CD4-positive, alpha-beta memory T cell (primary cell): Measurements from ENCODE around the gene GADD45A. TPM values are rescaled to one million over a fixed set of nuclear protein-coding genes. Genes with fewer than 3 reads are reported as not detected.
"Not testable (repeated sequence)": the region's sequence is repeated elsewhere in the genome, so short reads cannot be mapped to it uniquely, and the experiment has no call there.

ENCODE experiments used
- CTCF ChIA-PET: fragments of 350-600 bp; sonication (Branson Sonifier 250); formaldehyde crosslinking; loops from one replicate; lab custom pipeline; 2021; ENCODE audit warnings: inconsistent platforms; ENCODE audit not compliant: partially characterized antibody; lab: Charles Lee
- POLR2A ChIA-PET: fragments of 350-600 bp; sonication (Branson Sonifier 250); formaldehyde crosslinking; loops from one replicate; lab custom pipeline; 2021; ENCODE audit not compliant: partially characterized antibody; lab: Charles Lee
- DNase-seq, 5 donors: peaks; one replicate each; pipeline versions ENCODE4 v3.0.0 to v3.0.0-alpha.2; 2020 to 2022; ENCODE audit warnings: mixed read lengths in 1 of 5
- H3K27ac ChIP-seq: one replicate; pipeline ENCODE4 v1.7.0; 2013; ENCODE audit warnings: low read depth, low read length
- H3K27me3 ChIP-seq: 2 replicates; pipeline ENCODE4 v1.7.0; 2013; ENCODE audit warnings: mild to moderate bottlenecking, low read length, moderate library complexity; ENCODE audit not compliant: insufficient read depth
- H3K36me3 ChIP-seq: 2 replicates; pipeline ENCODE4 v1.7.0; 2013; ENCODE audit warnings: mild to moderate bottlenecking, low read length, moderate library complexity; ENCODE audit not compliant: insufficient read depth
- H3K4me1 ChIP-seq: 2 replicates; pipeline ENCODE4 v1.7.0; 2013; ENCODE audit warnings: mild to moderate bottlenecking, low read length, moderate library complexity; ENCODE audit not compliant: insufficient read depth
- H3K4me3 ChIP-seq, 2 donors: one replicate each; pipeline ENCODE4 v1.7.0; 2013; ENCODE audit warnings: low read length in 2 of 2, mild to moderate bottlenecking in 1 of 2
- H3K9me3 ChIP-seq, 2 donors: one replicate each; pipeline ENCODE4 v1.7.0; 2013; ENCODE audit warnings: low read length in 2 of 2, control low read depth in 1 of 2; ENCODE audit not compliant: control insufficient read depth in 1 of 2
- H3K27ac Mint-ChIP-seq, 7 donors: one replicate each; pipeline ENCODE4 v1.8.0; 2020 to 2021; ENCODE audit warnings: mixed read lengths in 7 of 7, mild to moderate bottlenecking in 6 of 7, inconsistent platforms in 3 of 7, moderate library complexity in 3 of 7
- H3K27me3 Mint-ChIP-seq, 2 donors: one replicate each; pipeline ENCODE4 v1.8.0; 2020 to 2021; ENCODE audit warnings: mixed read lengths in 2 of 2
- H3K36me3 Mint-ChIP-seq, 2 donors: one replicate each; pipeline ENCODE4 v1.8.0; 2020 to 2021; ENCODE audit warnings: mixed read lengths in 2 of 2, inconsistent platforms in 1 of 2, mild to moderate bottlenecking in 1 of 2
- H3K4me1 Mint-ChIP-seq, 4 donors: one replicate each; pipeline ENCODE4 v1.8.0; 2020 to 2021; ENCODE audit warnings: mixed read lengths in 4 of 4, mild to moderate bottlenecking in 1 of 4
- H3K4me3 Mint-ChIP-seq, 8 donors: one replicate each; pipeline ENCODE4 v1.8.0; 2020 to 2021; ENCODE audit warnings: mixed read lengths in 8 of 8, mild to moderate bottlenecking in 7 of 8, moderate library complexity in 6 of 8, inconsistent platforms in 3 of 8
- H3K9me3 Mint-ChIP-seq, 8 donors: one replicate each; pipeline ENCODE4 v1.8.0; 2020 to 2021; ENCODE audit warnings: mixed read lengths in 8 of 8, mild to moderate bottlenecking in 5 of 8, inconsistent platforms in 3 of 8, moderate library complexity in 1 of 8
- intact Hi-C: fragments of 100-400 bp; cut with micrococcal nuclease; formaldehyde crosslinking; loops from one replicate; pipeline ENCODE4 v1.15.1; 2023
- polyA plus RNA-seq, 2 donors: library from polyadenylated mRNA; unstranded; fragments of 300-500 nt; fragmentation: Illumina TruSeq; gene quantifications; one replicate each; pipeline ENCODE4 v1.2.3, GENCODE V29; 2021
- total RNA-seq, 2 experiments: library from RNA; stranded (reverse); gene quantifications; one replicate each; pipeline ENCODE4 v1.2.3, GENCODE V29; 2021

Gene GADD45A
- total and polyA plus RNA-seq, 4 experiments from 2014 or later = 6.4 to 26.8 (median 23.3) TPM

- Mint-ChIP-seq H3K9me3 (no peaks in the 10 kb centered on the region), H3K36me3 (no peaks in the 10 kb centered on the region), H3K4me1 (no peaks in the 10 kb centered on the region), H3K27me3 (peaks cover 0 to 1% of the 10 kb centered on the region in 2 donors), H3K4me3 (no peak overlapping the region), H3K27ac (no peak overlapping the region)
- intact Hi-C loops = no loop called here
- CTCF ChIA-PET = interaction anchor here (1.2 kb wide), 1 partner anchor 10 kb away, joined by 3 read pairs; no protein-coding TSS in a partner anchor
- no peaks in the 10 kb centered on the region for H3K4me1 ChIP-seq
- DNase-seq = no peak
- no peaks in the 10 kb centered on the region for H3K36me3 ChIP-seq
- no peak overlapping the region for H3K27ac ChIP-seq
- H3K27me3 ChIP-seq = no peaks in the 10 kb centered on the region
- H3K9me3 ChIP-seq = no peaks in the 10 kb centered on the region
- POLR2A ChIA-PET = no interaction called here
- no peak overlapping the region for H3K4me3 ChIP-seq
Observed at GRCh38 chr1:67724928-67725560, 40.0 kb downstream of the GADD45A start.

GRCh38 chr1:67726224-67726623 lies 41.2 kb downstream of the GADD45A start:
- intact Hi-C loops = no loop called here
- H3K27ac ChIP-seq = no peak overlapping the region
- no peak overlapping the region for H3K4me3 ChIP-seq
- H3K9me3 ChIP-seq = no peaks in the 10 kb centered on the region
- DNase-seq = no peak
- Mint-ChIP-seq H3K9me3 (no peaks in the 10 kb centered on the region), H3K4me1 (no peaks in the 10 kb centered on the region), H3K27me3 (no peaks in the 10 kb centered on the region), H3K36me3 (no peaks in the 10 kb centered on the region), H3K27ac (no peak overlapping the region), H3K4me3 (no peak overlapping the region)
- CTCF ChIA-PET = no interaction called here
- POLR2A ChIA-PET = no interaction called here
- H3K36me3 ChIP-seq = no peaks in the 10 kb centered on the region
- H3K4me1 ChIP-seq = no peaks in the 10 kb centered on the region
- no peaks in the 10 kb centered on the region for H3K27me3 ChIP-seq

- DNase-seq = no peak
- no peak overlapping the region for H3K4me3 ChIP-seq
- intact Hi-C loops = no loop called here
- Mint-ChIP-seq H3K27ac (peak overlapping the region in 1 of 7 donors; percentile 32), H3K27me3 (no peaks in the 10 kb centered on the region), H3K4me3 (no peak overlapping the region), H3K4me1 (no peaks in the 10 kb centered on the region), H3K36me3 (no peaks in the 10 kb centered on the region), H3K9me3 (no peaks in the 10 kb centered on the region)
- no peak overlapping the region for H3K27ac ChIP-seq
- ChIA-PET CTCF (interaction anchor here (0.9 to 1.2 kb wide), 2 partner anchors 15 to 31 kb away, joined by 3 read pairs; no protein-coding TSS in a partner anchor), POLR2A (no interaction called here)
- no peaks in the 10 kb centered on the region for H3K4me1 ChIP-seq
- H3K36me3 ChIP-seq = no peaks in the 10 kb centered on the region
- H3K9me3 ChIP-seq = no peaks in the 10 kb centered on the region
- H3K27me3 ChIP-seq = no peaks in the 10 kb centered on the region
Observed at GRCh38 chr1:67729872-67730271, 44.9 kb downstream of the GADD45A start.

GRCh38 chr1:67730312-67730711 lies 45.3 kb downstream of the GADD45A start:
- H3K27me3 Mint-ChIP-seq, H3K27me3 ChIP-seq, H3K4me1 ChIP-seq, H3K27ac Mint-ChIP-seq, H3K9me3 Mint-ChIP-seq, H3K4me1 Mint-ChIP-seq, H3K36me3 Mint-ChIP-seq, H3K4me3 ChIP-seq, DNase-seq, intact Hi-C loops, H3K9me3 ChIP-seq, H3K36me3 ChIP-seq, H3K27ac ChIP-seq, POLR2A ChIA-PET, H3K4me3 Mint-ChIP-seq: not testable (repeated sequence)
- CTCF ChIA-PET = interaction anchor here (1.2 kb wide), 1 partner anchor 30 kb away, joined by 3 read pairs; no protein-coding TSS in a partner anchor

- Mint-ChIP-seq H3K4me1 (peaks cover 6 to 8% (median 8%) of the 10 kb centered on the region in 4 donors), H3K27me3 (no peaks in the 10 kb centered on the region), H3K4me3 (no peak overlapping the region), H3K36me3 (no peaks in the 10 kb centered on the region), H3K9me3 (no peaks in the 10 kb centered on the region), H3K27ac (no peak overlapping the region)
- ChIA-PET POLR2A (no interaction called here), CTCF (interaction anchor here (1.5 kb wide), 1 partner anchor 10 kb away, joined by 3 read pairs; no protein-coding TSS in a partner anchor)
- no peaks in the 10 kb centered on the region for H3K36me3 ChIP-seq
- H3K4me1 ChIP-seq = peaks cover 11% of the 10 kb centered on the region
- H3K9me3 ChIP-seq = no peaks in the 10 kb centered on the region
- DNase-seq = no peak
- H3K27me3 ChIP-seq = no peaks in the 10 kb centered on the region
- intact Hi-C loops = no loop called here
- H3K4me3 ChIP-seq = no peak overlapping the region
- H3K27ac ChIP-seq = no peak overlapping the region
Observed at GRCh38 chr1:67731322-67731721, 46.3 kb downstream of the GADD45A start.

GRCh38 chr1:67732750-67733151 lies 47.8 kb downstream of the GADD45A start:
- no peaks in the 10 kb centered on the region for H3K9me3 ChIP-seq
- H3K27ac ChIP-seq = no peak overlapping the region
- ChIA-PET POLR2A (interaction anchor here (0.9 to 1.8 kb wide), 2 partner anchors 10 to 47 kb away, joined by 3 to 6 read pairs; no protein-coding TSS in a partner anchor), CTCF (interaction anchor here (1.5 kb wide), 1 partner anchor 8 kb away, joined by 3 read pairs; no protein-coding TSS in a partner anchor)
- peaks cover 11 to 13% (median 13%) of the 10 kb centered on the region in 4 donors for H3K4me1 Mint-ChIP-seq
- no peaks in the 10 kb centered on the region for H3K36me3 ChIP-seq
- no peaks in the 10 kb centered on the region for H3K9me3 Mint-ChIP-seq
- intact Hi-C loops = no loop called here
- DNase-seq = no peak
- no peak overlapping the region for H3K4me3 Mint-ChIP-seq
- H3K36me3 Mint-ChIP-seq = no peaks in the 10 kb centered on the region
- H3K27me3 ChIP-seq = no peaks in the 10 kb centered on the region
- no peak overlapping the region for H3K4me3 ChIP-seq
- peaks cover 18% of the 10 kb centered on the region for H3K4me1 ChIP-seq
- H3K27ac Mint-ChIP-seq = no peak overlapping the region
- H3K27me3 Mint-ChIP-seq = no peaks in the 10 kb centered on the region

GRCh38 chr1:67733681-67734322 lies 48.8 kb downstream of the GADD45A start:
- H3K9me3 Mint-ChIP-seq = no peaks in the 10 kb centered on the region
- no peak overlapping the region for H3K4me3 Mint-ChIP-seq
- H3K27me3 ChIP-seq = no peaks in the 10 kb centered on the region
- H3K27ac Mint-ChIP-seq = peak overlapping the region in 3 of 7 donors; percentile 3 to 10 (median 9)
- H3K27me3 Mint-ChIP-seq = no peaks in the 10 kb centered on the region
- no peak overlapping the region for H3K27ac ChIP-seq
- intact Hi-C loops = no loop called here
- H3K4me1 ChIP-seq = peaks cover 18% of the 10 kb centered on the region
- no peaks in the 10 kb centered on the region for H3K9me3 ChIP-seq
- H3K4me3 ChIP-seq = no peak overlapping the region
- H3K36me3 Mint-ChIP-seq = no peaks in the 10 kb centered on the region
- no peak for DNase-seq
- H3K36me3 ChIP-seq = no peaks in the 10 kb centered on the region
- peaks cover 11 to 13% (median 13%) of the 10 kb centered on the region in 4 donors for H3K4me1 Mint-ChIP-seq
- POLR2A ChIA-PET = interaction anchor here (1.2 to 1.8 kb wide), 2 partner anchors 48 to 49 kb away, joined by 4 to 6 read pairs; partner anchors contain the start of gene GADD45A
- CTCF ChIA-PET = no interaction called here
